ENCODE measurements around the gene CACNG1.

Gene CACNG1

GRCh38 chr17:67051155-67051538, 6.8 kb downstream of the CACNG1 start:
- FAIRE-seq (no peak), DNase-seq (ENCODE audit: insufficient read length, low spot score) (no peak)
- TF ChIP-seq CTCF (IDR thresholded peaks at IDR 0.05; ENCODE audit: insufficient read depth, missing control alignments) = no peak

- FAIRE-seq (no peak), DNase-seq (ENCODE audit: insufficient read length, low spot score) (no peak)
- no peak for TF ChIP-seq CTCF (IDR thresholded peaks at IDR 0.05; ENCODE audit: insufficient read depth, missing control alignments)
Measured at GRCh38 chr17:67051837-67052236, 7.5 kb downstream of the CACNG1 start.

- DNase-seq (ENCODE audit: insufficient read length, low spot score) (no peak), FAIRE-seq (no peak)
- TF ChIP-seq CTCF (IDR thresholded peaks at IDR 0.05; ENCODE audit: insufficient read depth, missing control alignments) = no peak
Measured at GRCh38 chr17:67052720-67053437, 8.5 kb downstream of the CACNG1 start.

GRCh38 chr17:67053438-67054000, 9.2 kb downstream of the CACNG1 start:
- DNase-seq (ENCODE audit: insufficient read length, low spot score) (no peak), FAIRE-seq (no peak)
- no peak for TF ChIP-seq CTCF (IDR thresholded peaks at IDR 0.05; ENCODE audit: insufficient read depth, missing control alignments)

GRCh38 chr17:67054011-67054591, 9.7 kb downstream of the CACNG1 start:
- FAIRE-seq = no peak
- DNase-seq (ENCODE audit: insufficient read length, low spot score) = no peak
- TF ChIP-seq CTCF (IDR thresholded peaks at IDR 0.05; ENCODE audit: insufficient read depth, missing control alignments) = no peak

GRCh38 chr17:67054608-67055007, 10.3 kb downstream of the CACNG1 start:
- no peak for FAIRE-seq
- TF ChIP-seq CTCF (IDR thresholded peaks at IDR 0.05; ENCODE audit: insufficient read depth, missing control alignments) = no peak
- DNase-seq (ENCODE audit: insufficient read length, low spot score) = no peak

GRCh38 chr17:67055041-67055443, 10.7 kb downstream of the CACNG1 start:
- FAIRE-seq (no peak), DNase-seq (ENCODE audit: insufficient read length, low spot score) (no peak)
- TF ChIP-seq CTCF (IDR thresholded peaks at IDR 0.05; ENCODE audit: insufficient read depth, missing control alignments) = no peak

All from D721Med (cell line).